K562 (cell line): ENCODE results near the gene PPP3CB. TPM values are rescaled to one million over a fixed set of nuclear protein-coding genes. Genes with fewer than 3 reads are reported as not detected.

Experiments
- ADNP ChIP-seq: fragments of 200-800 bp; sonication (Bioruptor generic); IDR thresholded peaks from 2 replicates; pipeline ENCODE4 v1.6.1; 2016; ENCODE audit warnings: missing genetic modification characterization, missing compliant biosample characterization
- CHD7 ChIP-seq: fragments of 200-600 bp; sonication (generic); IDR thresholded peaks from one replicate; pipeline ENCODE4 v1.6.1; 2012; ENCODE audit warnings: mild to moderate bottlenecking, low read depth, low read length, inconsistent platforms
- E2F6 ChIP-seq, 2 experiments: IDR thresholded peaks; 2 replicates each; pipeline ENCODE4 v1.6.1; 2011; ENCODE audit warnings: borderline replicate concordance in 1 of 2, control low read depth in 1 of 2, low read depth in 1 of 2, low read length in 1 of 2, mild to moderate bottlenecking in 1 of 2, mixed read lengths in 1 of 2, moderate library complexity in 1 of 2; ENCODE audit not compliant: insufficient read depth in 1 of 2, insufficient read length in 1 of 2, poor library complexity in 1 of 2, severe bottlenecking in 1 of 2; ENCODE audit errors: extremely low read depth in 1 of 2
- KLF6 ChIP-seq: fragments of 250-450 bp; sonication (Bioruptor Pico); IDR thresholded peaks from 2 replicates; pipeline ENCODE4 v1.4.0; 2020; ENCODE audit warnings: mild to moderate bottlenecking, moderate library complexity, borderline replicate concordance
- MXI1 ChIP-seq: IDR thresholded peaks from 2 replicates; pipeline ENCODE4 v1.6.1; 2011; ENCODE audit warnings: low read depth, mild to moderate bottlenecking, improper control_type of control experiment, low read length
- NCOA2 ChIP-seq, 2 experiments: fragments of 450-650 bp; IDR thresholded peaks; 2 replicates each; pipeline ENCODE4 v1.6.1; 2018; ENCODE audit warnings: mild to moderate bottlenecking in 2 of 2, moderate library complexity in 1 of 2; ENCODE audit not compliant: partially characterized antibody in 2 of 2
- NFRKB ChIP-seq: fragments of 450-650 bp; IDR thresholded peaks from 2 replicates; pipeline ENCODE4 v1.6.1; 2016; ENCODE audit warnings: low read depth
- NKRF ChIP-seq: fragments of 450-650 bp; IDR thresholded peaks from 2 replicates; pipeline ENCODE4 v1.6.1; 2016; ENCODE audit warnings: borderline replicate concordance
- POLR2B ChIP-seq: fragments of 450-650 bp; IDR thresholded peaks from 2 replicates; pipeline ENCODE4 v1.6.1; 2018; ENCODE audit warnings: low read depth; ENCODE audit not compliant: partially characterized antibody
- RFX1 ChIP-seq: fragments of 450-650 bp; IDR thresholded peaks from 2 replicates; pipeline ENCODE4 v1.6.1; 2016; ENCODE audit warnings: mild to moderate bottlenecking, moderate library complexity
- RUNX1 ChIP-seq: sonication (generic); IDR thresholded peaks from 2 replicates; pipeline ENCODE4 v1.6.1; 2016; ENCODE audit warnings: antibody characterized with exemption, low read depth
- TARDBP ChIP-seq: fragments of 450-650 bp; IDR thresholded peaks from 2 replicates; pipeline ENCODE4 v1.6.1; 2016
- ZNF436 ChIP-seq: fragments of 250-450, 450-650 bp; sonication (Bioruptor Pico); formaldehyde crosslinking; IDR thresholded peaks from 2 replicates; pipeline ENCODE4 v1.7.0; 2020; ENCODE audit warnings: mild to moderate bottlenecking
- ZNF77 ChIP-seq: fragments of 250-450 bp; sonication (Bioruptor Pico); IDR thresholded peaks from 2 replicates; pipeline ENCODE4 v1.5.0; 2020
- polyA plus RNA-seq, 8 experiments: library from polyadenylated mRNA; depleted of rRNA in 4 of 8; stranded (reverse) in 5 of 8; unstranded in 3 of 8; fragments of >200 nt; fragmentation: Nextera tagmentation in 2 of 8; fragmentation: Illumina TruSeq in 1 of 8; extraction: Ambion mirVana in 2 of 8; extraction: Trizol in 1 of 8; gene quantifications; 2 replicates each; pipeline versions ENCODE4 v1.2.1 to v1.2.3, GENCODE V29; 2011 to 2014; ENCODE audit warnings: inconsistent platforms in 1 of 8, missing spikeins in 1 of 8
- total RNA-seq, 7 experiments: library from RNA; depleted of rRNA in 6 of 7; stranded (reverse); fragments of >200 nt in 6 of 7; fragmentation: Illumina TruSeq in 2 of 7; extraction: Trizol in 2 of 7; gene quantifications; 2 replicates each; pipeline versions ENCODE4 v1.2.1 to v1.2.3, GENCODE V29; 2011 to 2021; ENCODE audit warnings: low replicate concordance in 1 of 7

The PPP3CB gene
- total and polyA plus RNA-seq, 9 of the 15 experiments (the other 6 are each of a cell fraction or from before 2014, with no cell fraction given) = 9.6 to 27.6 (median 17.8) TPM

GRCh38 chr10:73495226-73495883, 469 bp downstream of the PPP3CB start (continued):
- TF ChIP-seq CHD7 (peak; percentile 28), E2F6 (IDR thresholded peaks at IDR 0.05; ENCODE audit: borderline replicate concordance in 1 of 2, extremely low read depth in 1 of 2, insufficient read depth in 1 of 2, insufficient read length in 1 of 2, low read depth in 1 of 2, low read length in 1 of 2, poor library complexity in 1 of 2, severe bottlenecking in 1 of 2) (peak; percentile 58 to 66), ZNF436 (CRISPR knock-in tag) (no peak), POLR2B (peak; percentile 88), TARDBP (peak; percentile 52; the same call in 1 of the 2 replicates), NKRF (peak; percentile 90; the same call in 1 of the 2 replicates), ZNF77 (CRISPR knock-in tag) (no peak), RUNX1 (no peak), MXI1 (no peak), RFX1 (no peak), KLF6 (CRISPR knock-in tag) (peak; percentile 91), NFRKB (peak; percentile 7; the same call in 1 of the 2 replicates), ADNP (tag) (no peak), NCOA2 (IDR thresholded peaks at IDR 0.05; ENCODE audit: partially characterized antibody in 2 of 2) (no peak)
